WTC11 (cell line): ENCODE data around the gene KHSRP. TPM values are rescaled to one million over a fixed set of nuclear protein-coding genes. Genes with fewer than 3 reads are reported as not detected.
A peak's percentile ranks its signal among the peaks of the same experiment; 100 is the strongest.

Experiments
- ATAC-seq: fragments of 200-7000 bp; cut with Tn5 transposase; 2 replicates; pipeline ENCODE4 v1.10.0; 2021; ENCODE audit warnings: mild to moderate bottlenecking, moderate library complexity
- CTCF ChIA-PET: fragments of 300-600 bp; sonication (Branson Sonifier 250); formaldehyde crosslinking; loops from one replicate; lab custom pipeline; 2021; ENCODE audit warnings: antibody characterized with exemption; lab: Charles Lee
- POLR2A ChIA-PET: fragments of 350-600 bp; sonication (Branson Sonifier 250); formaldehyde crosslinking; loops from one replicate; lab custom pipeline; 2021; ENCODE audit warnings: antibody characterized with exemption; lab: Charles Lee
- DNase-seq: peaks from one replicate; pipeline ENCODE4 v3.0.0; 2021; ENCODE audit warnings: low spot score
- H3K27ac Mint-ChIP-seq: 2 replicates; pipeline ENCODE4 v1.8.0; 2021; ENCODE audit warnings: mixed read lengths
- H3K27me3 Mint-ChIP-seq: 2 replicates; pipeline ENCODE4 v1.8.0; 2021; ENCODE audit warnings: low read depth, mild to moderate bottlenecking, moderate library complexity, mixed read lengths
- H3K36me3 Mint-ChIP-seq: 2 replicates; pipeline ENCODE4 v1.8.0; 2021; ENCODE audit warnings: mixed read lengths
- H3K4me1 Mint-ChIP-seq: 2 replicates; pipeline ENCODE4 v1.8.0; 2022; ENCODE audit warnings: mixed read lengths
- H3K4me3 Mint-ChIP-seq: 2 replicates; pipeline ENCODE4 v1.8.0; 2021; ENCODE audit warnings: mild to moderate bottlenecking, moderate library complexity, mixed read lengths
- H3K9me3 Mint-ChIP-seq: 2 replicates; pipeline ENCODE4 v1.8.0; 2021; ENCODE audit warnings: mixed read lengths
- AFF4 ChIP-seq: sonication (generic); formaldehyde crosslinking; IDR thresholded peaks from 2 replicates; pipeline ENCODE4 v1.8.1; 2023; ENCODE audit warnings: mild to moderate bottlenecking, missing genetic modification reagents, borderline replicate concordance
- CDX4 ChIP-seq: fragments of 250-450 bp; sonication (Bioruptor Pico); IDR thresholded peaks from 2 replicates; pipeline ENCODE4 v1.9.0; 2021; ENCODE audit warnings: moderate library complexity, mild to moderate bottlenecking, inconsistent platforms, borderline replicate concordance
- CREM ChIP-seq: sonication (generic); formaldehyde crosslinking; IDR thresholded peaks from 2 replicates; pipeline ENCODE4 v1.8.1; 2022; ENCODE audit warnings: mild to moderate bottlenecking, missing genetic modification reagents, moderate library complexity
- GABPB1 ChIP-seq: sonication (generic); formaldehyde crosslinking; IDR thresholded peaks from 2 replicates; pipeline ENCODE4 v1.8.1; 2023; ENCODE audit warnings: mild to moderate bottlenecking, missing genetic modification reagents
- JAZF1 ChIP-seq: fragments of 250-450 bp; sonication (Bioruptor Pico); IDR thresholded peaks from 2 replicates; pipeline ENCODE4 v1.9.0; 2021; ENCODE audit warnings: moderate library complexity, mild to moderate bottlenecking, inconsistent platforms
- NR2C2 ChIP-seq: sonication (generic); formaldehyde crosslinking; IDR thresholded peaks from 2 replicates; pipeline ENCODE4 v1.8.0; 2022; ENCODE audit warnings: mild to moderate bottlenecking, missing genetic modification reagents
- TEAD1 ChIP-seq: sonication (generic); formaldehyde crosslinking; IDR thresholded peaks from 2 replicates; pipeline ENCODE4 v1.8.0; 2022; ENCODE audit warnings: mild to moderate bottlenecking, missing genetic modification reagents
- total RNA-seq: library from RNA; stranded (reverse); gene quantifications from 3 replicates; pipeline ENCODE4 v1.2.3, GENCODE V29; 2021
- TF ChIP-seq, protein P1 (sequence below): sonication (generic); formaldehyde crosslinking; IDR thresholded peaks from 2 replicates; pipeline ENCODE4 v1.8.0; 2022; ENCODE audit warnings: mild to moderate bottlenecking, missing genetic modification reagents
- TF ChIP-seq, protein P2 (sequence below): fragments of 250-450 bp; sonication (Bioruptor Pico); IDR thresholded peaks from 2 replicates; pipeline ENCODE4 v2.1.2; 2022; ENCODE audit warnings: mild to moderate bottlenecking, moderate library complexity
- TF ChIP-seq, protein P3 (sequence below): fragments of 200-600 bp; IDR thresholded peaks from 2 replicates; pipeline ENCODE4 v1.8.0; 2022; ENCODE audit warnings: antibody characterized with exemption
- TF ChIP-seq, protein P4 (sequence below): sonication (generic); formaldehyde crosslinking; IDR thresholded peaks from 2 replicates; pipeline ENCODE4 v1.8.1; 2023; ENCODE audit warnings: mild to moderate bottlenecking, moderate library complexity, missing genetic modification reagents
- TF ChIP-seq, protein P5 (sequence below): sonication (generic); formaldehyde crosslinking; IDR thresholded peaks from 2 replicates; pipeline ENCODE4 v1.8.1; 2022; ENCODE audit warnings: low read depth, missing genetic modification reagents, borderline replicate concordance

Gene KHSRP
- total RNA-seq, 1 experiment from 2014 or later, result 572 TPM

- Mint-ChIP-seq H3K9me3 (no peaks in the 10 kb centered on the region), H3K4me1 (peaks cover 7% of the 10 kb centered on the region), H3K4me3 (no peak overlapping the region), H3K27ac (peak overlapping the region; percentile 86; the same call in 1 of the 2 replicates), H3K36me3 (peaks cover 48% of the 10 kb centered on the region), H3K27me3 (no peaks in the 10 kb centered on the region)
- DNase-seq, result no peak
- ChIA-PET CTCF (interaction anchor here (0.6 to 1.1 kb wide), 4 partner anchors 22 to 1532 kb away, joined by 3 to 4 read pairs (median 4); partner anchors contain the start of gene GTF2F1), POLR2A (no interaction called here)
- no peak for ATAC-seq
- TF ChIP-seq, protein P1, sequence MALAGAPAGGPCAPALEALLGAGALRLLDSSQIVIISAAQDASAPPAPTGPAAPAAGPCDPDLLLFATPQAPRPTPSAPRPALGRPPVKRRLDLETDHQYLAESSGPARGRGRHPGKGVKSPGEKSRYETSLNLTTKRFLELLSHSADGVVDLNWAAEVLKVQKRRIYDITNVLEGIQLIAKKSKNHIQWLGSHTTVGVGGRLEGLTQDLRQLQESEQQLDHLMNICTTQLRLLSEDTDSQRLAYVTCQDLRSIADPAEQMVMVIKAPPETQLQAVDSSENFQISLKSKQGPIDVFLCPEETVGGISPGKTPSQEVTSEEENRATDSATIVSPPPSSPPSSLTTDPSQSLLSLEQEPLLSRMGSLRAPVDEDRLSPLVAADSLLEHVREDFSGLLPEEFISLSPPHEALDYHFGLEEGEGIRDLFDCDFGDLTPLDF (CRISPR knock-in tag), result no peak
- TF ChIP-seq, protein P2, sequence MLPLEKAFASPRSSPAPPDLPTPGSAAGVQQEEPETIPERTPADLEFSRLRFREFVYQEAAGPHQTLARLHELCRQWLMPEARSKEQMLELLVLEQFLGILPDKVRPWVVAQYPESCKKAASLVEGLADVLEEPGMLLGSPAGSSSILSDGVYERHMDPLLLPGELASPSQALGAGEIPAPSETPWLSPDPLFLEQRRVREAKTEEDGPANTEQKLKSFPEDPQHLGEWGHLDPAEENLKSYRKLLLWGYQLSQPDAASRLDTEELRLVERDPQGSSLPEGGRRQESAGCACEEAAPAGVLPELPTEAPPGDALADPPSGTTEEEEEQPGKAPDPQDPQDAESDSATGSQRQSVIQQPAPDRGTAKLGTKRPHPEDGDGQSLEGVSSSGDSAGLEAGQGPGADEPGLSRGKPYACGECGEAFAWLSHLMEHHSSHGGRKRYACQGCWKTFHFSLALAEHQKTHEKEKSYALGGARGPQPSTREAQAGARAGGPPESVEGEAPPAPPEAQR (CRISPR knock-in tag), result no peak
- TF ChIP-seq GABPB1 (CRISPR knock-in tag), result no peak
- TF ChIP-seq, protein P3, sequence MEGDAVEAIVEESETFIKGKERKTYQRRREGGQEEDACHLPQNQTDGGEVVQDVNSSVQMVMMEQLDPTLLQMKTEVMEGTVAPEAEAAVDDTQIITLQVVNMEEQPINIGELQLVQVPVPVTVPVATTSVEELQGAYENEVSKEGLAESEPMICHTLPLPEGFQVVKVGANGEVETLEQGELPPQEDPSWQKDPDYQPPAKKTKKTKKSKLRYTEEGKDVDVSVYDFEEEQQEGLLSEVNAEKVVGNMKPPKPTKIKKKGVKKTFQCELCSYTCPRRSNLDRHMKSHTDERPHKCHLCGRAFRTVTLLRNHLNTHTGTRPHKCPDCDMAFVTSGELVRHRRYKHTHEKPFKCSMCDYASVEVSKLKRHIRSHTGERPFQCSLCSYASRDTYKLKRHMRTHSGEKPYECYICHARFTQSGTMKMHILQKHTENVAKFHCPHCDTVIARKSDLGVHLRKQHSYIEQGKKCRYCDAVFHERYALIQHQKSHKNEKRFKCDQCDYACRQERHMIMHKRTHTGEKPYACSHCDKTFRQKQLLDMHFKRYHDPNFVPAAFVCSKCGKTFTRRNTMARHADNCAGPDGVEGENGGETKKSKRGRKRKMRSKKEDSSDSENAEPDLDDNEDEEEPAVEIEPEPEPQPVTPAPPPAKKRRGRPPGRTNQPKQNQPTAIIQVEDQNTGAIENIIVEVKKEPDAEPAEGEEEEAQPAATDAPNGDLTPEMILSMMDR, result no peak
- no peak for TF ChIP-seq NR2C2 (CRISPR knock-in tag)
- TF ChIP-seq AFF4 (CRISPR knock-in tag), result no peak
Measured at GRCh38 chr19:6414793-6415590, 9.6 kb downstream of the KHSRP start.

- peaks cover 40% of the 10 kb centered on the region for H3K36me3 Mint-ChIP-seq
- ChIA-PET POLR2A (no interaction called here), CTCF (interaction anchor here (0.6 to 1.1 kb wide), 3 partner anchors 21 to 288 kb away, joined by 3 to 4 read pairs (median 4); partner anchors contain the start of gene GTF2F1)
- H3K4me1 Mint-ChIP-seq, result peaks cover 7% of the 10 kb centered on the region
- no peaks in the 10 kb centered on the region for H3K9me3 Mint-ChIP-seq
- H3K27me3 Mint-ChIP-seq, result no peaks in the 10 kb centered on the region
- peak; percentile 46 for ATAC-seq
- H3K27ac Mint-ChIP-seq, result peak overlapping the region; percentile 86
- TF ChIP-seq CREM, result no peak
- H3K4me3 Mint-ChIP-seq, result no peak overlapping the region
- DNase-seq, result peak; percentile 48
Measured at GRCh38 chr19:6413721-6414643, 10.6 kb downstream of the KHSRP start.

GRCh38 chr19:6413291-6413690 lies 11.3 kb downstream of the KHSRP start:
- Mint-ChIP-seq H3K36me3 (peaks cover 33% of the 10 kb centered on the region), H3K9me3 (no peaks in the 10 kb centered on the region), H3K27me3 (no peaks in the 10 kb centered on the region), H3K4me3 (no peak overlapping the region), H3K27ac (no peak overlapping the region), H3K4me1 (peaks cover 7% of the 10 kb centered on the region)
- POLR2A ChIA-PET, result no interaction called here
- ATAC-seq, result no peak
- no peak for DNase-seq
- CTCF ChIA-PET, result no interaction called here
- no peak for TF ChIP-seq TEAD1
- TF ChIP-seq CDX4 (CRISPR knock-in tag), result no peak
- TF ChIP-seq, protein P2 (CRISPR knock-in tag), result no peak
- TF ChIP-seq JAZF1, result no peak
- TF ChIP-seq, protein P4, sequence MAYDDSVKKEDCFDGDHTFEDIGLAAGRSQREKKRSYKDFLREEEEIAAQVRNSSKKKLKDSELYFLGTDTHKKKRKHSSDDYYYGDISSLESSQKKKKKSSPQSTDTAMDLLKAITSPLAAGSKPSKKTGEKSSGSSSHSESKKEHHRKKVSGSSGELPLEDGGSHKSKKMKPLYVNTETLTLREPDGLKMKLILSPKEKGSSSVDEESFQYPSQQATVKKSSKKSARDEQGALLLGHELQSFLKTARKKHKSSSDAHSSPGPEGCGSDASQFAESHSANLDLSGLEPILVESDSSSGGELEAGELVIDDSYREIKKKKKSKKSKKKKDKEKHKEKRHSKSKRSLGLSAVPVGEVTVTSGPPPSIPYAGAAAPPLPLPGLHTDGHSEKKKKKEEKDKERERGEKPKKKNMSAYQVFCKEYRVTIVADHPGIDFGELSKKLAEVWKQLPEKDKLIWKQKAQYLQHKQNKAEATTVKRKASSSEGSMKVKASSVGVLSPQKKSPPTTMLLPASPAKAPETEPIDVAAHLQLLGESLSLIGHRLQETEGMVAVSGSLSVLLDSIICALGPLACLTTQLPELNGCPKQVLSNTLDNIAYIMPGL (CRISPR knock-in tag), result no peak
- TF ChIP-seq, protein P5, sequence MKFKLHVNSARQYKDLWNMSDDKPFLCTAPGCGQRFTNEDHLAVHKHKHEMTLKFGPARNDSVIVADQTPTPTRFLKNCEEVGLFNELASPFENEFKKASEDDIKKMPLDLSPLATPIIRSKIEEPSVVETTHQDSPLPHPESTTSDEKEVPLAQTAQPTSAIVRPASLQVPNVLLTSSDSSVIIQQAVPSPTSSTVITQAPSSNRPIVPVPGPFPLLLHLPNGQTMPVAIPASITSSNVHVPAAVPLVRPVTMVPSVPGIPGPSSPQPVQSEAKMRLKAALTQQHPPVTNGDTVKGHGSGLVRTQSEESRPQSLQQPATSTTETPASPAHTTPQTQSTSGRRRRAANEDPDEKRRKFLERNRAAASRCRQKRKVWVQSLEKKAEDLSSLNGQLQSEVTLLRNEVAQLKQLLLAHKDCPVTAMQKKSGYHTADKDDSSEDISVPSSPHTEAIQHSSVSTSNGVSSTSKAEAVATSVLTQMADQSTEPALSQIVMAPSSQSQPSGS (CRISPR knock-in tag), result no peak
